Measurements from ENCODE around the gene PCYOX1L.

DNA sequence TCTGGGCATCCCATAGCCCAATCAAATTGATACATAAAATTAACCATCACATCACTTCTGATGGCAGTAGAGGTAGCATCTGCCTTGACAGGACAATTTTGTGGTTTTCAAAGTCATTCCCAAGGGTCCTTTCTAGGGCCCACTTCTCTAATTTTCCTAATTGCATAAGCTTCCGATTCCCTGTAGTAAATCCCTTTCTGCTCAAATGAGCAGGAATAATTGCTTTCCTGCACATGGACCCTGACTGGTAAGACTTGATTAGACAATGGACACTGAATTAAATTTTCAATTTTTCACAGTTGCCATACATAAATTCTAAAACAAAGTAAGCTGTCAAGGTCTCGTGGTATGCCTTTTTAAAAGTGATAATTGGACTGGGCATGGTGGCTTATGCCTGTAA lies 43.2 kb downstream of the PCYOX1L start:
- no peak for TF ChIP-seq POLR2A (IDR thresholded peaks at IDR 0.05; ENCODE audit: low read length)
- no peak for TF ChIP-seq GATA1 (IDR thresholded peaks at IDR 0.05; ENCODE audit: low read depth, low read length)

Data from erythroblast (primary cell).